HuH-7.5 (cell line): ENCODE results near the gene RAB7A.

Experiments used
- DNase-seq: peaks from one replicate; pipeline ENCODE4 v3.0.0; 2011; ENCODE audit warnings: low spot score

The RAB7A gene

DNA sequence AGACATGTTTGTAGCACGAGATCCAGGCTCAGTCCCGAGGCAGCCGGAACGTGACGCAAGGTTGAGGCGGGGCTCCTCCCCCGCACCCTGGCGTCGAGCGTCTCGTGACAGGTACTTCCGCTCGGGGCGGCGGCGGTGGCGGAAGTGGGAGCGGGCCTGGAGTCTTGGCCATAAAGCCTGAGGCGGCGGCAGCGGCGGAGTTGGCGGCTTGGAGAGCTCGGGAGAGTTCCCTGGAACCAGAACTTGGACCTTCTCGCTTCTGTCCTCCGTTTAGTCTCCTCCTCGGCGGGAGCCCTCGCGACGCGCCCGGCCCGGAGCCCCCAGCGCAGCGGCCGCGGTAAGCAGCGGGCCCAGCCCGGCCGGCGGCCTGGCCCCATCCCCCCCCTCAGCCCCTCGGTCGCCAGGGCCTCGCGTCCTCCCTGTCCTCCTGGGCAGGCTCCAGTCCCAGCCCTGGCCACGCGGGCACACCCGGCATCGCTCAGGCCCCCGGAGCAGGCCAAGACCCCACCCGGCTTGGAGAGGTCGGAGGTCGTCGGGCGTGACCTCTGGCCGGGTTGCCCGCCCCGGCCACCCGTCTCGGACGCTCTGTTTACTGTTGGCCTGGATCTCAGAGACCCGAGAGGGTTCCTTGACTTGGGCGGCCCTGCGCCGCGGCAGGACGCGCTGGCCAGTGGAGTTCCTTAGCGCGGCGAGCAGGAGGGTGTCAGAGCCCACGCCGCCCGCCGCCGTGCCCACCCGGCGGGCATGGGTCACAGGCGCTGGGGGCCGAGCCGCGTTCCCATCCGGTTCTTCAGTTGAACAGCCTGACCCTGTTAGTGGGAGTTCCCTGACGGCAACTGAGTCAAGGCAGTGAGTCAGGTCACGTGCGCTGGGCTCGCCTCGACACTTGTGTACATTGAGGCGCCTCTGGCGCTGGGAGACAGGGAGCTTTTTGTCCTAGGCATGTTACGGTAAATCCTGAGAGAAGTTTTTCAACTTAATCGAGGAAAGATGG is at the start of gene RAB7A:
RAB7A (plus strand) TSS at position 161 of the 994 bp plus-strand sequence. CDS start 69,185 bp downstream, outside the sequence.
- peak; percentile 98 for DNase-seq

DNA sequence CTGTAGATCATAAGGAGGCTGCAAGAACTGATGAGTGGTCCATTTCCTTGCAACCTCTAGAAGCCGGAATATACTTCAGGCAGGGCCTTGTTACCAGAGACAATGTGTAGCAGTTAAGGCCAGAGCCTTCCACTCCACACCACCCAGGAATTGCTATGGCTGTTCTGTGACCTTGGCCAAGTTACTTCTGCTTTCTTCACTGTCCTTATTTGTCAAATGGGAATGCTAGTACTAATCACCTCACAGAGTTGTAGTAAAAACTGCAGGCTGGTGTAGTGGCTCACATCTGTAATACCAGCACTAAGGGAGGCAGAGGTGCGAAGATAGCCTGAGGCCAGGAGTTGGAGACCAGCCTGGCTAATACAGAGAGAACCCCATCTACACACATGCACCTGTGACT is 46.6 kb upstream of the RAB7A start:
- no peak for DNase-seq

DNA sequence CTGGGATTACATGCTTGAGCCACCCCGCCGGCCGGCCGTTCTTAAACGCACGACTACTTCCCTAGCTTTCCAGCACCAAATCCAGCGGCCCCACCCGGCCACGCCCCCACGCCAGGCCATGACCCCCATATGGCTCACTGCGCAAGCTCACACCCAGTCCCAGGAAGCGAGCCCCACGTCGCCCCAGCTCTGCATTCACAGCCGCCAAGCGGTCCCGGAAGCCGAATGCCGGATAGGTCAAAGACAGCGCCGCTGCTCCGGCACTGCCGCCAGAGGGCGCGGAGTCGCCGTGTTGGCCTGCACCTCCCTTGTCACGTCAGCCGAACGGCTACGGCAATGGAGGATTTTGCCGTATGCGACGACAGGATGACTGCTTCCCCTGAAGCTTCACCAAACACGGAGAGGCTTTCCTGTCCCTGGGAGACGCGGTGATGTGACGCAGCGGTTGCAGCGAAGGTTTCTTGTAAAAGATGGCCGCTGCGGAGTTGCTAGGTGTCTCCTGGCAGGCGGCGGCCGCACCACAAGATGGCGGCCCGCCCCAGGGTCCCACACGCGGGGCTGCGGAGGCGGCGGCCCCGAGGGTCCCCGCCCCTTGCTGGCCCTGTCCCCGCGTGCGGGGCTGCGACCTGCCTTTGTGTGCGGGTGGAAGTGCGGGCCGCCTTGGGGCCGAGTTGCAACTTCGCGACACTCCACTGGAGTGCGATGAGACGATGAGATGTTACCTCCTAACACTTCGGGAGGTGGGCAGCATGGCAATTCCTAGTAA is 45.2 kb upstream of the RAB7A start:
- DNase-seq = peak; percentile 98

DNA sequence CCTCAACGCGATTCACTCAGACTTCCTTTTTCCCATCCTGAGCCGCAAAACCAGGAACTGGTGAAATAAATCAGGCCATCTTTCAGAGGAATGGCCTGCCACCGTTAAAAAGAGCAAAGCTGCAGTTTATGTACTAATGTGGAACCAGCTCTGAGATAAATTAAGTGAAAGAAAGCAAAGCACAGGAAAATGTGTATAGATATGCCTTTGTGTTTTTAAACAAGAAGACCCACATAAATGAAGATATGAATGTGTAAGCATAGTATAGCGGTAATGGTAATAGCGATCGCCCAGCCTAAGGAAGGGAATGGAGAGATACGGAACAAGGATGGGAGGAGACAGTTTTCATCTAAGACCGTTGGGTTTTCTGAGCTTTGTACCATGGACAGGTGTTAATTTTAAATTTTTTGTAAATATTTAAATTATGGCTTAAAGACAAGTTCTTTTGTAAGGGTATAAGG is 44.6 kb upstream of the RAB7A start:
- DNase-seq = no peak

DNA sequence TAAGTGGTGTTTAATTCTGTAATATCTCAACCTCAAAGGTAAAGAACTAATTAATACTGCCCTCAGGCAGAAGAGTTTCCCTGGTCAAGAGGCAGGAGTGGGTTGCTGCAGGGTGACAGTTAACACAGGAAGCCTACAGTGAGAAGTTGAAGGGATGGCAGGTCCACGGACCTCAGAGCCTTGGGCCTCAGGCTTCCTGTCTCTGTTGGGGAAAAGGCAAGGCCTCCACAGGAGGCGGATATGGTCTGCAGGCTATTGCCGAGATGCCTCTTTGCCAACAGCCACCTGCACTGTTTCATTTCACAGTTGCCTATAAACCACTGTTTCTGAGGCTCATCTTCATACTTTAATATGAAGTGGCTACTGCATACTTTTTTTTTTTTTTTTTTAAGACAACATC is 42.0 kb upstream of the RAB7A start:
- DNase-seq = no peak

DNA sequence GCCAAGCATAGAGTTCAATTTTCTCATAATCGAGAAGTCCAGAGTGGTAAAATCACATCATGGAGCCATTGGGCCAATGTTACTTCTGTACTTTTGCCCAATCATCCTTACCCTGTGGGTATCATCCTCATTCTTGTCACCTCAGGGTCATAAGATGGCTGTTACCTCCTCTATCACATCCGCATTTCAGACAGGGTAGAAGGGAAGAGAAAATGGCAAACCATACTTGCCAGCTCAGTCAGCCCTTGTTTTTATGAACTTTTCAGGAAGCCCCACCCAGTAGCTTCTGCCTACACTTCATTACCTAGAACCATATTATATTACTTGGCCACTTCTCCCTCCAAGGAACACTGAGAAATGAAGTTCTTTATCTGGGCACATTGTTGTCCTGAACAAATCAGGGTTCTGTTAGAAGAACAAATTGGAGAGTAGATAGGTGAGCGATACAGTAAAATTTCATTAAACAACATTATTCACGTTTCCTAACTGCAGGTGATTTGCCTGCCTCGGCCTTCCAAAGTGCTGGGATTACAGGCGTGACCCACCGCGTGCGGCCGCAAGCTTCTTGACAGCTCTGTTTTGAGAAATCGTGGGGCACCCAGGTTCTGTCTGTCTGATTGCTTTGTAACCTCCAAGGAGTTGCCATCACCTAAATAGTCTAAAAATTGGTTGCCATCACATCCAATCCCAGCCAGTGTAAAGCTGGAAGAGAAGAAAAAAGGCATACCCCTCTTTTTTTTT is 40.8 kb upstream of the RAB7A start:
- DNase-seq = no peak

DNA sequence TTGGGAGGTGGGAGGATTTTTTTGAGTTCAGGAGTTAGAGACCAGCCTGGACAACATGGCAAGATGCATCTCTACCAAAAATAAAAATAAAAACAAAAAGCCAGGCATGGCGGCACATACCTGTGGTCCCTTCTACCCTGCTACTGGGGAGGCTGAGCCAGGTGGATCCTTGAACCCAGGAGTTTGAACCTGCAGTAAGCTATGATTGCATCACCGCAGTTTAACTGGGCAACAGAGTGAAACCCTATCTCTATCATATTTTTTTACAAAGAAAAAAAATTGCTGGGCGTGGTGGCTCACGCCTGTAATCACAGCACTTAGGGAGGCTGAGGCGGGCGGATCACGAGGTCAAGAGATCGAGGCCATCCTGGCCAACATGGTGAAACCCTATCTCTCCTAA is 39.5 kb upstream of the RAB7A start:
- no peak for DNase-seq

DNA sequence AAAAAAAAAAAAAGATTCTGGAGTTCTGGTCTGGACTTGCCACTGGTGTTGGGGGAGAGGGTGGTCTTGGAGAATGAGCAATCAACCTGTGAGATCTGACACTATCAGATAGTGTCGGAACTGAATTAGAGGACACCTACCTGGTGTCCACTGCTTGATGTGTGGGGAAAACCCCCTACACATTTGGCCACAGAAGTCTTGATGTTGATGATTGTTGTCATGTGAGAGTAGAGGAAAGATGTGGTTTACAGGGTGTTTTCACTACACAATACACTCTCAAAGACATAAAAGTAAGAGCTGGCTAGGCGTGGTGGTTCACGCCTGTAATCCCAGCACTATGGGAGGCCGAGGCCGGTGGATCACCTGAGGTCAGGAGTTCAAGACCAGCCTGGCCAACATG is 36.9 kb upstream of the RAB7A start:
- DNase-seq = no peak

DNA sequence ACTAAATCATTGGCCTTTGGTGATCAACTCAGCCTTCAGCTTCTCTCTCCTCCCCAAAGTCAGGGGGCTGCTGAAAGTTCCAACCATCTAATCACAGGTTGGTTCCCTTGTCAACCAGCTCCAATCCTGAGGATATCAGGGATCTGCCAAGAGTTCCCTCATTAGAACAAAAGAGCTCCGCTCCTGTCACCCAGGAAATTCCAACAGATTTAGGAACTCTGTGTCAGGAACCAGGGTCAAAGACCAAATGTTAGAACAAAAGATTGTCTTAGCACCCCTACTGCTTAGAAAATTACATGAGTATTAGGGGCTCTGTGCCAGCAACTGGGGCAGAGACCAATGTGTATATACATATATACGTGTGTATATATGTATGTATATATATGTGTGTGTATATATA is 32.3 kb upstream of the RAB7A start:
- no peak for DNase-seq

DNA sequence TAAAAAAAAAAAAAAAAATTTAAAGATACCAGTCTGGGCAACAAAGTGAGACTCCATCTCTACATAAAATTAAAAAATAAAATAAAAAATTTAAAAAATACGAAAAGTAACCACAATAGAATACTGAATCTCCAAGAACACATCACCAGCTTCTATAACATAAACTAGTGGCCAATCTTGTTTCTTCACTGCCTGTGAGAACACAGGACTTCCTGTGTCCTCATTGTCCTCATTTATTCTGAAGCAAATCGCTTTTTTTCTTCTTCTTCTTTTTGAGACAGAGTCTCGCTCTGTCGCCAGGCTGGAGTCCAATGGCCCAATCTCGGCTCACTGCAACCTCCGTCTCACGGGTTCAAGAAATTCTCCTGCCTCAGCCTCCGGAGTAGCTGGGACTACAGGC is 28.6 kb upstream of the RAB7A start:
- DNase-seq = no peak

DNA sequence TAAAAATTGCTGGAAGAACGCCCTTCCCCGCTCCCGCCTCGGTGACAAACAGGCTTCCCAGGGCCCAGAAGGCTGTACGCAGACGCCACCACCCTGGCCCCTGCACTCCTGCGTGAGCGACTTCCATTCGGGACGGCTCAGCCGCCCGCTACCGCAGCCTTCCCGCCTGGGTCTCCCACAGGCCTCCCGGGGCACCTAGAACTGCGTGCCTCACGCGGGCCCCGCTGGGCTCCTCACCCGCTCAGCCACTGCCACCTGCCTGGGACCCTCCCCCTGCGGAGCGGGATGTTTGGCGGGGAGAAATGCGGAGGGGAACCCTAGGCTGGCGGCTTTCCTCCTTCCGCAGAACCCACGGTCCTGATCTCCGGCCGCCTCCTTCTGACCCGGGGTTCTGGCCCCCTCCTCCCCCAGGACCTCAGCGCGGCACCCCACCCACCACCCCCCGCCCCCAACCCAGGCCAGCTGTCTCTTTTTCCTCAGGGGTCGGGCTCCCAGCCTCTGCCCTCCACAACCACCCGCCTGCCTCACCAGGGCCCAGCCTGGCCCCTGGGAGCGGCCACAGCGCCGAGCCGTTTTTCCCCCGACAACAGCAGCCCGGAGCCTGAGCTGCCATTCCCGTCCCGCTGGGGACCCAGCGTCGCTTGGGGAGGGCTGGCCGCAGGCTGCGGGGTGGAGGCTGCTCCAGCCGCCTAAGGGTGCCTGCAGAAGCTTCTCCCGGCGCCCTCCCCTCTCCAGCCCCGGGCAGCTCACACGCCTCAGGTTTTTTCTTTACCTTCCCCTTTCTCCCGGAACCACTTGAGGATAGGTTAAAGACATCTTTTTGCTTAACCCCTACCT is 27.6 kb upstream of the RAB7A start:
- peak; percentile 73 for DNase-seq

DNA sequence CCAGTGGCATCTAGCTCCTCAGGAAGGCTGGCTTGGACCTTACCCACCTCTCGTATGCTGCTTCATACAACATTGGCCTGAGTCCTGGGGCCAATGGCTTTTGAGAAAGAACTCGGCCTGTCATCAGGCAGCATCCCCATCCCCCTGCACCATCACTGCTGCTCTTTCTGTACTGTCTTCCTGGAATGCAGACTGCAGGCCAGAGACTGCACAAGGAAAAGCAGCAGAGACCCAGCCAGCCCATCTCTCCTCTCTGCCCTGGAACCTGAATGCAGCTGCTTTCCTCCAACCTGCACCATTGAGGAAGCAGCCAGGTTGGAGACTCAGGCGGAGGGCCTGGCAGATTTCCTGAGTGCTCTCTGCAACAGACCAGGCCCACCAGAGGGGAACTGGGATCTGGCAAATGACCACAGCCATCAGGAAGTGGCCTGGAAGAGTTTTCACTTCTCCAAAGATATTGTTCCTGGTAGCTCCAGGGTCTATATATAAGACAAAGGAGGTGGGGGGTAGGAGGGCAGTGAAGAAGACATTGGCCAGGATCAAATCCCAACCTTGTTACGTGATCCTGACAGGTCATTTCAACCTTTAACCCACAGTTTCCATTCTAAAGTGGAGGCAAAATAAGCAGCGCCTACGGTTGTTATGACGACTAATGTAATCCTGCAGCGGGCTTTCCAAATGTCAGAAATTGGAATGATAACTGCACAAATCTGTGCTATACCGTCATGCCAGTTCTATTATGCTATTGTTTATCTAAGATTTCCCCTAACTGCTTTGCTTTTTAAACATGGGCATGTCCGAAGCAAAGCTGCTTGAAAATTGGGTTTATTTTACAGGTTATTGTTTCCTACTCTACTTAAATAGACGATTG is 24.4 kb upstream of the RAB7A start:
- no peak for DNase-seq

DNA sequence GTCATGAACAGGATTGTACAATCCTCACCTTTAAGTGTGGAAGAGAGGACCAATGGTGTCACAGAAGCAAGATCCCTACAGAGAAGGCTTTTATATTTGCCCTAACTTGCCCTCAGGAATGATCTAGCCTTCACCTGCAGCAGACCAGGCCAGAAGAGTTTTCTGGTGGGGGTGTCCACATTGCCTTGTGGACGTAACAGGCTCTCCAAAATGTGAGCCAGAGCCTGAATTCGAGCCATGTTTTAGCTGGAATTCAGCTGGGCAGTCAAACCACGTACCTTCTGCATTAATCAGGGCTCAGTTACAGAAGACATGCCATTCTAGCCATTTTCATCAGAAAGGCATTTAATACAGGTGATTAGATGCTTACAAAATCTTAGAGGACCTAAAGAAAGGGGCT is 23.6 kb upstream of the RAB7A start:
- DNase-seq = no peak

DNA sequence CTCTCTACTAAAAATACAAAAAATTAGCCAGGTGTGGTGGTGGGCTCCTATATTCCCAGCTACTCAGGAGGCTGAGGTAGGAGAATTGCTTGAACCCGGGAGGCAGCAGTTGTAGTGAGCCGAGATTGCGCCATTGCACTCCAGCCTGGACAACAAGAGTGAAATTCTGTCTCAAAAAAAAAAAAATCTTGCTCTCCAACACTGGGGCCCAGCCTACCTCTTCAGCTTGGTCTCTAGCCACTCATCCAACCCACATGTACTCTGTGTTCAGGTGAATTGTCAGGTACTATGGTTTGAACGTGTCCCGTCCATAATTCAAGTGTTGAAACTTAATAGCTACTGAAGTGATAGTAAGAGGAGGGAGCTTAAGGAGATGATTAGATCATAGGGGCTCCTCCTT is 22.4 kb upstream of the RAB7A start:
- no peak for DNase-seq

DNA sequence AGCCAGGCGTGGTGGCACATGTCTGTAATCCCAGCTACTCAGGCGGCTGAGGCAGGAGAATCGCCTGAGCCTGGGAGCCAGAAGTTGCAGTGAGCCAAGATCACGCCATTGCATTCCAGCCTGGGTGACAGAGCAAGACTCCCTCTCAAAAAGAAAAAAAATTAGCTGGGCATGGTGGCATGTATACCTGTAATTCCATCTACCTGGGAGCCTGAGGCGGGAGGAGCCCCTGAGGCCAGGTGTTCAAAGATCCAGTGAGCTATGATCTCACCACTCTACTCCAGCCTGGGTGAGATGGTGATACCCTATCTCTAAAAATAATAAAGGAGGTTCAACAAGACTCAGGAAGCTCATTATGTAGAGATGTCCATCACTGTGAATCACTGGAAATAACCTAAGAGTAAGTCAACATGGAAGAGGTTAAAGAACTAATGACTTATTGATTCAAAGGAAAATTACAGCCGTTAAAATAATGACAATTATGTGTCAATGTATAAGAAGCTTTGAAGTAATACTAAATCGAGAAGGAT is 19.8 kb upstream of the RAB7A start:
- no peak for DNase-seq

DNA sequence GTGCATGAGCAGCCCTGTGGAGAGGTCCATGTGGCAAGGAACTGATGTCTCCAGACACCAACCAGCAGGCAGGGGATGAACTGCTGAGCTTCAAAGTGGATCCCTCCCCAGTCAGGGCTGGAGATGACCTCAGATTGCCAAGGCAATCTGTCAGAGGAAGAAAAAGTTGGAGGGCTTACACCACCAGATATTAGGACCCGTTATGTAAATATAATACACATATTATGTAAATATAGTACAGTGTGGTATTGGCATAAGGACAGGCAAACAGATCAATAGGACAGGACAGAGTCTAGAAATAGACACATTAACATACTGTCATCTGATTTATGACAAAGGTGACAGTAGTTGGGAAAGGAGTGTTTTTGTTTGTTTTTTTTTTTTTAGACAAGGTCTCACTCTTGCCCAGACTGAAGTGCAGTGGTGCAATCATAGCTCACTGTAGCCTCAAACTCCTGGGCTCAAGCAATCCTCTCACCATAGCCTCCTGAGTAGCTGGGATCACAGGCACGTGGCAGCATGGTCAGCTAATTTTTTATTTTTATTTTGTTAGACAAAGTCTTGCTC is 18.0 kb upstream of the RAB7A start:
- DNase-seq = peak; percentile 75

DNA sequence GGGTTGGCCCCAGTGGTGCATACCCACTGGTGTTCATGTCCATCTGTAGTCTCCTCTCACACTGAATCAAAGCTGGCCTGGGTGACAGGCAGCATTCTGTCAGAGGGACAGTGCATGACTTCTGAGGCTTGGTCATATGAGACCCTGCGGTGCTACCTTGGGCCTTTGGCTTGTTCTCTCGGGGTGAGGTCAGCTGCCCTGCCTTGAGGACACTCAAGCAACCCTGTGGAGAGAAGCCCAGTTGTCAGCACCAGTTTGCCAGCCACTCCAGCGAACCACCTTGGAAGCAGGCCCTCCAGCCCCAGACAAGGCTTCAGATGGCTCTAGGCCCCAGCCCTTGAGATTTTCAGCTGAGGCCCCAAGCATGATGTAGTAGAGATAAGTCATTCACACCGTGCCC is 16.9 kb upstream of the RAB7A start:
- DNase-seq = no peak

DNA sequence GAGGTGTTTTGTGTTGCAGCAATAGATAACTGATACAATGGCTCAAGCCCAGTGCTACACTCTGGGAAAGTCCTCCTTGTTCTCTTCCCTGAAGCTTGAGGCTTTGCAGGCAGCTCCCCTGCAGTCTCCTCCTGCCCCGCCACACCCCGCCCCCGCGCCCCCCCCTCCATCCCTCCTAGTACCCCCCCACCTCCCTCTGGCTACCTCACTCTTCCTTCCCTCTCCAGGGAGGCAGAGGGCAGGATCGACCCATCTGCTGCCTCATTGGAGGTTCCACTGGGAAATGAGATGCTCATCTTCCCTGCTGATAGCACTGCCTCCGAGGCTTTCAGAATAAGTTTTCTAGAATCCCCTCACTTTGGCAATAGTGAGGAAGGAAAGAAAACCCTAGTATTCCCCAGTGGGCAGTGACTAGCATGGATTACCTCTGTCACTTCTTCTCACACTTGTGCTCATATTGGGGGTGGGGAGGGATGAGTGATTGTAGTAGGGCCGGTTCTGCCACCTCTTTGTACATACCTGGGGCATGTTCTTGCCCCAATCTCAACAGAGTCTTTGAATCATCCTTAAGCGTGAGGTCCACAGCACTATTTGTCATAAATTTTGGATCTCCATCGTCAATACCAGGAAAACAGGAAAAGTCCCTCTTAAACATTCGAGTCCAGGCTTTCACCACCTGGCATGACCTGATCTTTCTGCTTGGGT is 16.3 kb upstream of the RAB7A start:
- DNase-seq = no peak

DNA sequence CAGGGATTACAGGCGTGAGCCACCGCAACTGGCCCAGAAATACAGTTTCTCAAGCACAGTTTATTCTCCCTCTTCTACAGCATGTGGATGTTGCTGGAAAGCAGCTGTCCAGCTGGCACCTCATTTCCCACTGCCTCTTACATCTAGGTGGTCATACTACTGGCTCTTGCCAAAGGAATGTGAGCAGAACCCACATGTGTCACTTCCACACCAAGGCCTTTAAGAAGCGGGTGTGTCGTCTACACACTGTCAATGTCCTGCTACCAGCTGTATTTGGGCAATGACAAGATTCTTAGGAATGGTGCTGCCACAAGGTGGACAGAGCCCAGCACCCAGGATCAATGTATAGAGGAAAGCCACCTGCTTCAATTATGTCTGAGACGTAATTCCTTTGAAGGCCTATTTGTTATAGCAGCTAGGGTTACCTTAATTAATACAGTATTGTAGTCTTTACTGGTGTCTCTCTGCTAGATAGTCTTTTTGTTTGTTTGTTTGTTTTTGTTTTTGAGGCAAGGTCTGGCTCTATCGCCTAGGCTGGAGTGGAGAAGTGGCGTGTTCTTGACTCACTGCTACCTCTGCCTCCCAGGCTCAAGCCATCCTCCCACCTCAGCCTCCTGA is 15.1 kb upstream of the RAB7A start:
- no peak for DNase-seq
